ENCODE results near the gene SULT2B1. TPM values are rescaled to one million over a fixed set of nuclear protein-coding genes. Genes with fewer than 3 reads are reported as not detected.

SULT2B1 gene
- polyA plus RNA-seq, 1 experiment, result 0.25 TPM

DNA sequence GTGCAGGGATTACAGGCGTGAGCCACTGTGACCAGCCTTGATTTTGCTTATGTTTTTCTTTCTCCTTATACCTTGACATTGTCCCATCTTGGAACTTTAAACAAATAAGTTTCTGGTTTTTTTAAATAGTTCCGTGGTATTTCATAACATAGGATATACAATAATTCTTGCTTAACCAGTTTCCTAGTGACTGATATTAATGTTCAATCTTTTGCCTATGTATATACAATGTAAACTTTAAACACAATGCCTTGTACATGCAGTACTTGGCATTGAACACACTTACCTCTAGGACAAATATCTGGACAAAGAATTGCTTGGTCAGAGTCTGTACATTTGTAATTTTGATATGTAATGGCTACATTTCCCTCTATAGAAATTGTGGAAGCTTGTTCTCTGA, 30.2 kb downstream of the SULT2B1 start:
- CTCF ChIA-PET, result interaction anchor here (2.5 to 11.5 kb wide), 3 partner anchors 23 to 89 kb away, joined by 7 to 226 read pairs (median 161); no protein-coding TSS in a partner anchor
- POLR2A ChIA-PET, result no interaction called here
- Histone ChIP-seq H3K36me3 (ENCODE audit: control insufficient read depth, insufficient read depth, low read length) (no peaks in the 10 kb centered on the region), H3K27me3 (ENCODE audit: control insufficient read depth, insufficient read depth, low read length) (no peaks in the 10 kb centered on the region), H3K4me3 (ENCODE audit: low read depth, low read length) (no peak overlapping the region)
- TF ChIP-seq, protein P1, sequence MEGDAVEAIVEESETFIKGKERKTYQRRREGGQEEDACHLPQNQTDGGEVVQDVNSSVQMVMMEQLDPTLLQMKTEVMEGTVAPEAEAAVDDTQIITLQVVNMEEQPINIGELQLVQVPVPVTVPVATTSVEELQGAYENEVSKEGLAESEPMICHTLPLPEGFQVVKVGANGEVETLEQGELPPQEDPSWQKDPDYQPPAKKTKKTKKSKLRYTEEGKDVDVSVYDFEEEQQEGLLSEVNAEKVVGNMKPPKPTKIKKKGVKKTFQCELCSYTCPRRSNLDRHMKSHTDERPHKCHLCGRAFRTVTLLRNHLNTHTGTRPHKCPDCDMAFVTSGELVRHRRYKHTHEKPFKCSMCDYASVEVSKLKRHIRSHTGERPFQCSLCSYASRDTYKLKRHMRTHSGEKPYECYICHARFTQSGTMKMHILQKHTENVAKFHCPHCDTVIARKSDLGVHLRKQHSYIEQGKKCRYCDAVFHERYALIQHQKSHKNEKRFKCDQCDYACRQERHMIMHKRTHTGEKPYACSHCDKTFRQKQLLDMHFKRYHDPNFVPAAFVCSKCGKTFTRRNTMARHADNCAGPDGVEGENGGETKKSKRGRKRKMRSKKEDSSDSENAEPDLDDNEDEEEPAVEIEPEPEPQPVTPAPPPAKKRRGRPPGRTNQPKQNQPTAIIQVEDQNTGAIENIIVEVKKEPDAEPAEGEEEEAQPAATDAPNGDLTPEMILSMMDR (IDR thresholded peaks at IDR 0.05; ENCODE audit: insufficient read depth, low read depth, low read length), result no peak
- no peak for DNase-seq (ENCODE audit: low read depth)

DNA sequence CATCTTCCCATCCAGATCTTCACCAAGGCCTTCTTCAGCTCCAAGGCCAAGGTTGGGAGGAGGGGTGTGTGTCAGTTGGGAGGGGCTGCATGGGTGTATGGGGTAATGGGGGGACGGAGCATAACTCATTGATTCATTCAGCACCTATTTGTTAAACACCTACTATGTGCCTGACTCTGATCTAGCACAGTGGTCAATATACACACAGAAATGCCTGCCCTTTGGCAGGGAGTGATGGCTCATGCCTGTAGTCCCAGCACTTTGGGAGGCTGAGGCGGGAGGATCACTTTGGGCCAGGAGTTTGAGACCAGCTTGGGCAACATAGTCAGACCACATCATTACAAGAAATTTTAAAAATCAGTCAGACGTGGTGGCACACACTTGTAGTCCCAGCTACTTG, 35.4 kb downstream of the SULT2B1 start:
- Histone ChIP-seq H3K4me3 (ENCODE audit: low read depth, low read length) (no peak overlapping the region), H3K36me3 (ENCODE audit: control insufficient read depth, insufficient read depth, low read length) (no peaks in the 10 kb centered on the region), H3K27me3 (ENCODE audit: control insufficient read depth, insufficient read depth, low read length) (no peaks in the 10 kb centered on the region)
- TF ChIP-seq, protein P1 (IDR thresholded peaks at IDR 0.05; ENCODE audit: insufficient read depth, low read depth, low read length), result no peak
- CTCF ChIA-PET, result interaction anchor here (0.6 to 11.5 kb wide), 7 partner anchors 13 to 270 kb away, joined by 3 to 226 read pairs (median 4); no protein-coding TSS in a partner anchor
- DNase-seq (ENCODE audit: low read depth), result no peak
- POLR2A ChIA-PET, result no interaction called here

DNA sequence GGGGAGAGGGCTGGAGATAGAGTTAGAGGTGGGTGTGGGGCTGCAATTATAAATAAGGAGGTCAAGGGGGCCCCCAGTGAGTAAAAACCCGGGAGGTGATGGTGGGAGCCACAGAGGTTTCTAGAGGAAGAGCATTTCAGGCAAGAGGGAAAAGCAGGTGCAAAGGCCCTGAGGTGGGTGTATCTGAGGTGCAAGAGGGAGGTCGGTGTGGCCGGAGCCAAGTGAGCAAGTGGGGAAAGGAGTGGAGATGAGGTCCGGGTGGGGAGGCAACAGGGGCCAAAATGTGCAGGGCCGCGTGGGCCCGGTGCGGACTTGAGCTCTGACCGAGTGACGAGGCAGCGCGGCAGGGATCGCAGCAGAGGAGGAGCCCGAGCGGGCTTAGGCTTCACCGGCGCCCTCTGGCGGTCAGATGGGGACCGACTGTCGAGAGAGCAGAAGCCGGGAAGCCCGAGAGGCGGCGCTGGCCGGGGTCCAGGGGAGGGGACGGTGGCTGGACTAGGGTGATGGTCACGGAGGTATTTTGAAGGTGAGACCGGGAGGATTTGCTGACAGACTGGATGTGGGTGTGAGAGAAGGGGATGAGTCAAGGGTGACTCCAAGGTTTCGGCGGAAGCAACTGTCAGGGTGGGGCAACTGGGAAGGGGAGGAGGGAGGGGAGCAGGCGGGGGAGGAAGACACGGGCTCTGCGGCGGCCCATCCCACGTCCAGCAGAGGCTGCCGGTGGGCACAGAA, 36.9 kb downstream of the SULT2B1 start:
- Histone ChIP-seq H3K27me3 (ENCODE audit: control insufficient read depth, insufficient read depth, low read length) (no peaks in the 10 kb centered on the region), H3K4me3 (ENCODE audit: low read depth, low read length) (peak overlapping the region; percentile 47), H3K36me3 (ENCODE audit: control insufficient read depth, insufficient read depth, low read length) (no peaks in the 10 kb centered on the region)
- ChIA-PET POLR2A (no interaction called here), CTCF (interaction anchor here (0.7 to 11.5 kb wide), 23 partner anchors 11 to 328 kb away, joined by 3 to 226 read pairs (median 5); partner anchors contain the start of genes FAM83E, KDELR1, RPL18 and SPHK2)
- no peak for DNase-seq (ENCODE audit: low read depth)
- TF ChIP-seq, protein P1 (IDR thresholded peaks at IDR 0.05; ENCODE audit: insufficient read depth, low read depth, low read length), result peak; percentile 99

DNA sequence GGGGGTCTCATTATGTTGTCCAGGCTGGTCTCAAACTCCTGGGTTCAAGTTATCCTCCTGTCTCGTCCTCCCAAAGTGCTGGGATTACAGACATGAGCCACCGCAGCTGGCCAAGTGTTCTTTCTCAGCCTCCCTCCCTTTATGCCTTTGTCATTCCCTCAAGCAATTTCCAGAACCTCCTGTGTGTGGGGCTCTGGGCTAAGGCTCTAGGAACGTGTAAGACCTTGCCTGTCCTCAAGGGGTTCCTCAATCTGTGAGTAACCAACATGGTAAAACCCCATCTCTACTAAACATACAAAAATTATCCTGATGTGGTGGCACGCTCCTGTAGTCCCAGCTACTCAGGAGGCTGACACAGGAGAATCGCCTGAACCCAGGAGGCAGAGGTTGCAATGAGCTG, 39.0 kb downstream of the SULT2B1 start:
- no peak for DNase-seq (ENCODE audit: low read depth)
- ChIA-PET POLR2A (no interaction called here), CTCF (interaction anchor here (1.6 to 11.5 kb wide), 3 partner anchors 18 to 98 kb away, joined by 3 to 161 read pairs (median 32); partner anchors contain the start of genes RPL18 and SPHK2)
- H3K27me3 ChIP-seq (ENCODE audit: control insufficient read depth, insufficient read depth, low read length), result no peaks in the 10 kb centered on the region
- no peaks in the 10 kb centered on the region for H3K36me3 ChIP-seq (ENCODE audit: control insufficient read depth, insufficient read depth, low read length)
- H3K4me3 ChIP-seq (ENCODE audit: low read depth, low read length), result no peak overlapping the region
- TF ChIP-seq, protein P1 (IDR thresholded peaks at IDR 0.05; ENCODE audit: insufficient read depth, low read depth, low read length), result no peak

DNA sequence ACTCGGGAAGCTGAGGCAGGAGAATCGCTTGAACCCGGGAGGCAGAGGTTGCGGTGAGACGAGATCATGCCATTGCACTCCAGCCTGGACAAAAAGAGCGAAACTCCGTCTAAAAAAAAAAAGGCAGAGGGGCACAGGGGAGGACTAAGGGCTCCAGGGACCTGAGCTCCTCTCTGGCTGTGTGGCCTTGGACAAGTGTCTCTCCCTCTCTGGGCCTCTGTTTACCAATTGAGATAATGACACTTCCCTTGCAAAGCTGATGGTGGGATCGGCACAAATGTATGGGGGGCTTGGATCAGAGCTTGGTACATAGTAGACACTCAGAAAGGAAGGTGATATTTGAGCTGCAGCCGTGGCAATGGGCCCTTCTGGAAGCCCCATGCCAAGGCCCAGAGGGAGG, 43.2 kb downstream of the SULT2B1 start:
- Histone ChIP-seq H3K36me3 (ENCODE audit: control insufficient read depth, insufficient read depth, low read length) (no peaks in the 10 kb centered on the region), H3K27me3 (ENCODE audit: control insufficient read depth, insufficient read depth, low read length) (no peaks in the 10 kb centered on the region), H3K4me3 (ENCODE audit: low read depth, low read length) (no peak overlapping the region)
- no peak for DNase-seq (ENCODE audit: low read depth)
- TF ChIP-seq, protein P1 (IDR thresholded peaks at IDR 0.05; ENCODE audit: insufficient read depth, low read depth, low read length), result no peak
- ChIA-PET CTCF (interaction anchor here (1.3 to 2.4 kb wide), 4 partner anchors 11 to 105 kb away, joined by 3 to 12 read pairs (median 5); partner anchors contain the start of gene SPACA4), POLR2A (no interaction called here)
